Peyer's patch (tissue), 4 donors: ENCODE results near the gene ALOX5. TPM values are rescaled to one million over a fixed set of nuclear protein-coding genes. Genes with fewer than 3 reads are reported as not detected.
"Not testable (repeated sequence)": the region's sequence is repeated elsewhere in the genome, so short reads cannot be mapped to it uniquely, and the experiment has no call there.

ENCODE experiments used
- DNase-seq, 3 donors: peaks; one replicate each; pipeline ENCODE4 v3.0.0-alpha.2; 2017 to 2019
- H3K27ac ChIP-seq, 4 donors: fragments of 200-600 bp; sonication (generic); one replicate each; pipeline ENCODE4 v1.5.1; 2016 to 2019
- H3K27me3 ChIP-seq, 2 donors: fragments of 200-600 bp; sonication (generic); one replicate each; pipeline ENCODE4 v1.5.1; 2019
- H3K36me3 ChIP-seq, 3 donors: fragments of 200-600 bp; sonication (generic); one replicate each; pipeline ENCODE4 v1.5.1; 2016 to 2019
- H3K4me1 ChIP-seq, 4 donors: fragments of 200-600 bp; sonication (generic); one replicate each; pipeline ENCODE4 v1.5.1; 2016 to 2019
- H3K4me3 ChIP-seq, 4 donors: fragments of 200-600 bp; sonication (generic); 1 replicate in 3 of 4; 2 replicates in 1 of 4; pipeline ENCODE4 v1.5.1; 2016 to 2019; ENCODE audit warnings: mild to moderate bottlenecking in 1 of 4
- H3K9me3 ChIP-seq, 4 donors: fragments of 200-600 bp; sonication (generic); one replicate each; pipeline ENCODE4 v1.5.1; 2016 to 2019; ENCODE audit warnings: mild to moderate bottlenecking in 1 of 4
- CTCF ChIP-seq, 6 experiments: fragments of 450-650 bp in 4 of 6; fragments of 200-600 bp in 2 of 6; sonication (generic) in 1 of 6; IDR thresholded peaks; one replicate each; pipeline ENCODE4 v1.5.1; 2017 to 2019; ENCODE audit warnings: antibody characterized with exemption in 6 of 6, mild to moderate bottlenecking in 3 of 6, moderate library complexity in 1 of 6
- POLR2A ChIP-seq, 2 donors: fragments of 450-650 bp; IDR thresholded peaks; one replicate each; pipeline ENCODE4 v1.5.1; 2017; ENCODE audit warnings: antibody characterized with exemption in 2 of 2, mild to moderate bottlenecking in 2 of 2, moderate library complexity in 2 of 2
- total RNA-seq, 4 donors: library from RNA; depleted of rRNA; stranded (reverse); fragments of >200 nt; gene quantifications; one replicate each; pipeline ENCODE4 v1.1.0, GENCODE V29; 2016

The ALOX5 gene
- total RNA-seq, 4 donors from 2014 or later, result 24.0 to 187 (median 31.6) TPM

- H3K27ac ChIP-seq, result no peak overlapping the region
- H3K36me3 ChIP-seq, result no peaks in the 10 kb centered on the region
- TF ChIP-seq POLR2A (IDR thresholded peaks at IDR 0.05) (no peak), CTCF (IDR thresholded peaks at IDR 0.05) (no peak)
- no peaks in the 10 kb centered on the region for H3K9me3 ChIP-seq
- H3K4me3 ChIP-seq, result no peak overlapping the region
- no peaks in the 10 kb centered on the region for H3K4me1 ChIP-seq
- no peak for DNase-seq
- no peaks in the 10 kb centered on the region for H3K27me3 ChIP-seq
These were observed 35.8 kb downstream of the ALOX5 start for GRCh38 chr10:45409782-45410181.

GRCh38 chr10:45410489-45410806, 36.4 kb downstream of the ALOX5 start:
- DNase-seq, result no peak
- TF ChIP-seq POLR2A (IDR thresholded peaks at IDR 0.05), result no peak
- no peak for TF ChIP-seq CTCF (IDR thresholded peaks at IDR 0.05)
- no peaks in the 10 kb centered on the region for H3K36me3 ChIP-seq
- H3K27me3 ChIP-seq, result no peaks in the 10 kb centered on the region
- H3K27ac ChIP-seq, result no peak overlapping the region
- H3K4me3 ChIP-seq, result no peak overlapping the region
- H3K4me1 ChIP-seq, result no peaks in the 10 kb centered on the region
- no peaks in the 10 kb centered on the region for H3K9me3 ChIP-seq

- no peaks in the 10 kb centered on the region for H3K36me3 ChIP-seq
- TF ChIP-seq CTCF (IDR thresholded peaks at IDR 0.05) (no peak), POLR2A (IDR thresholded peaks at IDR 0.05) (no peak)
- H3K4me3 ChIP-seq, result no peak overlapping the region
- H3K27ac ChIP-seq, result no peak overlapping the region
- no peaks in the 10 kb centered on the region for H3K4me1 ChIP-seq
- no peaks in the 10 kb centered on the region for H3K9me3 ChIP-seq
- H3K27me3 ChIP-seq, result no peaks in the 10 kb centered on the region
- no peak for DNase-seq
These were observed 37.0 kb downstream of the ALOX5 start for GRCh38 chr10:45410807-45411606.

- TF ChIP-seq POLR2A (IDR thresholded peaks at IDR 0.05) (no peak), CTCF (IDR thresholded peaks at IDR 0.05) (no peak)
- Histone ChIP-seq H3K36me3 (no peaks in the 10 kb centered on the region), H3K9me3 (no peaks in the 10 kb centered on the region), H3K4me3 (no peak overlapping the region), H3K27me3 (no peaks in the 10 kb centered on the region), H3K4me1 (no peaks in the 10 kb centered on the region), H3K27ac (no peak overlapping the region)
- no peak for DNase-seq
These were observed 37.6 kb downstream of the ALOX5 start for GRCh38 chr10:45411607-45411940.

GRCh38 chr10:45415062-45415461, 41.0 kb downstream of the ALOX5 start:
- H3K36me3 ChIP-seq, H3K4me3 ChIP-seq, DNase-seq, H3K27me3 ChIP-seq, H3K27ac ChIP-seq, H3K9me3 ChIP-seq: not testable (repeated sequence)
- peaks cover 0 to 18% (median 4%) of the 10 kb centered on the region in 4 donors for H3K4me1 ChIP-seq

- Histone ChIP-seq H3K27ac (no peak overlapping the region), H3K9me3 (no peaks in the 10 kb centered on the region), H3K4me1 (peaks cover 0 to 28% (median 12%) of the 10 kb centered on the region in 4 donors), H3K27me3 (no peaks in the 10 kb centered on the region), H3K4me3 (no peak overlapping the region), H3K36me3 (no peaks in the 10 kb centered on the region)
- DNase-seq, result no peak
- TF ChIP-seq CTCF (IDR thresholded peaks at IDR 0.05), result no peak
- no peak for TF ChIP-seq POLR2A (IDR thresholded peaks at IDR 0.05)
These were observed 42.6 kb downstream of the ALOX5 start for GRCh38 chr10:45416603-45417002.
